ENCODE measurements around the gene IRF9.

DNA sequence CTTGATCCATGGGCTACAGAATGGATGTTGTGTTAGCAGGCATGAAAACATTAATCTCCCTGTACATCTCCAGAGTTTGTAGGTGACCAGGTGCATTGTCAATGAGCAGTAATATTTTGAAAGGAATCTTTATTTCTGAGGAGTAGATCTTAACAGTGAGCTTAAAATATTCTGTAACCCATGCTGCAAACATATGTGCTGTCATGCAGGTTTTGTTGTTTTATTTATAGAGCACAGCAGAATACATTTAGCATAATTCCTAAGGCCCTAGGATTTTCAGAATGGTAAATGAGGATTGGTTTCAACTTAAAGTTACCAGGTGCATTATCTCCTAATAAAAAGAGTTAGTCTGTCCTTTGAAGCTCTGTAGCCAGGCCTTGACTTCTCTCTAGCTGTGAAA is 34.1 kb upstream of the IRF9 start:
- TF ChIP-seq CTCF (IDR thresholded peaks at IDR 0.05) (no peak), EP300 (IDR thresholded peaks at IDR 0.05) (no peak), POLR2AphosphoS5 (IDR thresholded peaks at IDR 0.05) (no peak), POLR2A (IDR thresholded peaks at IDR 0.05) (no peak)

Data from sigmoid colon (tissue), 4 donors.